PC-9 (cell line): ENCODE data around the gene EFHC1.

ENCODE experiments used
- EZH2 ChIP-seq: fragments of 200-600 bp; sonication (generic); IDR thresholded peaks from 2 replicates; pipeline ENCODE4 v1.8.0; 2017; ENCODE audit warnings: antibody characterized with exemption, low read depth
- TF ChIP-seq, protein P1 (sequence below): fragments of 200-600 bp; sonication (generic); conservative IDR thresholded peaks from 2 replicates; pipeline ENCODE4 v1.6.1; 2017; ENCODE audit warnings: mixed run types, antibody characterized with exemption, mild to moderate bottlenecking, moderate library complexity

DNA sequence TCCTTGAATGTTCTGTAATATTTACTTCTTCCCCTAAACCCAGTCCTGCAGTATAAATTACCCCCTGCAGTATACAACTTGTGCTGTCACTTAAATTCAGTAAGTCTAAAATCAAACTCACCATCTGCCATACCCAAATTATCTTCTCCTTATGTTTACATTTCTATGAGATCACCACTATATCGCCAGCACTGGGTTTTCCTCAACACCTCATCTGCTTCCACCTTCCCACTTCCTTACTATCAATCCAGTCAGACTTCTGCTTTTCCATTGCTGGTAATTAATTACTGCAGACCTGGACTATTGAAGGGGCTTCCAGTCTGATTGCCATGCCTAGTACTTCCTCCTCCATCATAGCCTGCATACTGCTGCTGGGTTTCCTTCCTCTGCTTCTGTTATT is 15.2 kb downstream of the EFHC1 start:
- TF ChIP-seq, protein P1, sequence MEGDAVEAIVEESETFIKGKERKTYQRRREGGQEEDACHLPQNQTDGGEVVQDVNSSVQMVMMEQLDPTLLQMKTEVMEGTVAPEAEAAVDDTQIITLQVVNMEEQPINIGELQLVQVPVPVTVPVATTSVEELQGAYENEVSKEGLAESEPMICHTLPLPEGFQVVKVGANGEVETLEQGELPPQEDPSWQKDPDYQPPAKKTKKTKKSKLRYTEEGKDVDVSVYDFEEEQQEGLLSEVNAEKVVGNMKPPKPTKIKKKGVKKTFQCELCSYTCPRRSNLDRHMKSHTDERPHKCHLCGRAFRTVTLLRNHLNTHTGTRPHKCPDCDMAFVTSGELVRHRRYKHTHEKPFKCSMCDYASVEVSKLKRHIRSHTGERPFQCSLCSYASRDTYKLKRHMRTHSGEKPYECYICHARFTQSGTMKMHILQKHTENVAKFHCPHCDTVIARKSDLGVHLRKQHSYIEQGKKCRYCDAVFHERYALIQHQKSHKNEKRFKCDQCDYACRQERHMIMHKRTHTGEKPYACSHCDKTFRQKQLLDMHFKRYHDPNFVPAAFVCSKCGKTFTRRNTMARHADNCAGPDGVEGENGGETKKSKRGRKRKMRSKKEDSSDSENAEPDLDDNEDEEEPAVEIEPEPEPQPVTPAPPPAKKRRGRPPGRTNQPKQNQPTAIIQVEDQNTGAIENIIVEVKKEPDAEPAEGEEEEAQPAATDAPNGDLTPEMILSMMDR, result no peak
- no peak for TF ChIP-seq EZH2
